HG03066 (cell line): Measurements from ENCODE around the gene RPLP2.

Experiments
- ATAC-seq: cut with Tn5 transposase; IDR thresholded peaks from one replicate; pipeline ENCODE4 v1.9.1; 2021; ENCODE audit warnings: low read depth; ENCODE audit not compliant: unreplicated experiment

The RPLP2 gene

GRCh38 chr11:773425-773824 lies 36.3 kb upstream of the RPLP2 start:
- ATAC-seq: no peak

DNA sequence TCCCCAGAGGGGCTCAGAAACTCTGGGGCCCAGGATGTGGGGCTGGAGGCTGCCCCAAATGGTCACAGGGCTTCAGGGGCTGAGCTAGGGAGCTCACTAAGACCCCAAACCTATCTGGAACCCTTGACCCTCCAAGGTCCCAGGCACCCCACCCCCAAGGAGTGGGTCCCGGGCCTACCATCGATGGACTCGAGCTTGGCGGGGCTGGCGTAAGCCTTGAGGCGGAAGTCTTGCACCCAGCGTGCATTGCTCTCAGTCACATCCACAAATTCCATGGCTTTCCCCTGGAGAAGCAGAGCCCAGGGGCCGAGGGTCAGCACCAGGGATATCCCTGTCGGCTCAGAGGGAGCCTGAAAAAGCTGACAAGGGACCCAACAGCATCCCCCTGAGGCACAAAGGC lies 35.9 kb upstream of the RPLP2 start:
- no peak for ATAC-seq

GRCh38 chr11:774873-775592 lies 34.7 kb upstream of the RPLP2 start:
- ATAC-seq: no peak

GRCh38 chr11:776263-776560 lies 33.6 kb upstream of the RPLP2 start:
- ATAC-seq: no peak

- peak; percentile 35 for ATAC-seq
Measured at GRCh38 chr11:776561-777287, 33.0 kb upstream of the RPLP2 start.

- ATAC-seq: peak; percentile 65
Measured at GRCh38 chr11:777288-778255, 32.2 kb upstream of the RPLP2 start, which contains the start of gene GATD1. Gene GATD1 (minus strand): TSS chr11:777487. CDS start chr11:777462, 25 bp downstream.

GRCh38 chr11:778976-779954 lies 30.5 kb upstream of the RPLP2 start:
- no peak for ATAC-seq

DNA sequence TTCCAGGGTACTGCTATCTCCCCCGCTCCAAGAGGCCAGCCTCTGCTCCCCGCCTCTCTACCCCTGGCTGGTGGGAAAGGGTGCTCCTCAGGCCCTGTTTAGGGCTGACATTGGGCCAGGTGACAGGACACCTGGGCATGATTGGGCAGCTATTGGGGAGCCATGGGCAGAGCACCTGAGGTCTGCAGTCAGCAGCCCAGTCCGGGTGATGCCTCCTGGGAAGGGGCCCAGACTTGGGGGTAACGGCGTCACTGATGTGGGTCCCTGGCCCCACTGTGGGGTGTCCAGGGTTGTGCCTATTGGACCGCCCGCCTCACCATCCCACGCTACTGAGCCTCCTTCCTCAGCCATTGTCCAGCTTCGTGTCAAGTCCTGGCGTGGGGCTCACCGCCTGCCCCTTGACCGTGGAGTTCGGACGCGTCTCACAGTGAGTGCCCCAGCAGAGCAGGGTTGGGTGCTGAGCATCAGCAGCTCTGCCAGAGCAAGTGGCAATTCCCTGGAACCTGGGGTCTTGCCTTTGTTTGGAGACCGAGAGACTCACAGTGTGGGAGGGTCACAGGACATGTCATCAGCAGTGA lies 29.7 kb upstream of the RPLP2 start:
- no peak for ATAC-seq

GRCh38 chr11:782264-783174 lies 27.2 kb upstream of the RPLP2 start:
- ATAC-seq: no peak

- no peak for ATAC-seq
Measured at GRCh38 chr11:783581-784015, 26.2 kb upstream of the RPLP2 start.

- no peak for ATAC-seq
Measured at GRCh38 chr11:786235-787083, 23.3 kb upstream of the RPLP2 start.

- ATAC-seq: no peak
Measured at GRCh38 chr11:787084-787675, 22.6 kb upstream of the RPLP2 start.

GRCh38 chr11:788009-788640 lies 21.6 kb upstream of the RPLP2 start:
- ATAC-seq: no peak

DNA sequence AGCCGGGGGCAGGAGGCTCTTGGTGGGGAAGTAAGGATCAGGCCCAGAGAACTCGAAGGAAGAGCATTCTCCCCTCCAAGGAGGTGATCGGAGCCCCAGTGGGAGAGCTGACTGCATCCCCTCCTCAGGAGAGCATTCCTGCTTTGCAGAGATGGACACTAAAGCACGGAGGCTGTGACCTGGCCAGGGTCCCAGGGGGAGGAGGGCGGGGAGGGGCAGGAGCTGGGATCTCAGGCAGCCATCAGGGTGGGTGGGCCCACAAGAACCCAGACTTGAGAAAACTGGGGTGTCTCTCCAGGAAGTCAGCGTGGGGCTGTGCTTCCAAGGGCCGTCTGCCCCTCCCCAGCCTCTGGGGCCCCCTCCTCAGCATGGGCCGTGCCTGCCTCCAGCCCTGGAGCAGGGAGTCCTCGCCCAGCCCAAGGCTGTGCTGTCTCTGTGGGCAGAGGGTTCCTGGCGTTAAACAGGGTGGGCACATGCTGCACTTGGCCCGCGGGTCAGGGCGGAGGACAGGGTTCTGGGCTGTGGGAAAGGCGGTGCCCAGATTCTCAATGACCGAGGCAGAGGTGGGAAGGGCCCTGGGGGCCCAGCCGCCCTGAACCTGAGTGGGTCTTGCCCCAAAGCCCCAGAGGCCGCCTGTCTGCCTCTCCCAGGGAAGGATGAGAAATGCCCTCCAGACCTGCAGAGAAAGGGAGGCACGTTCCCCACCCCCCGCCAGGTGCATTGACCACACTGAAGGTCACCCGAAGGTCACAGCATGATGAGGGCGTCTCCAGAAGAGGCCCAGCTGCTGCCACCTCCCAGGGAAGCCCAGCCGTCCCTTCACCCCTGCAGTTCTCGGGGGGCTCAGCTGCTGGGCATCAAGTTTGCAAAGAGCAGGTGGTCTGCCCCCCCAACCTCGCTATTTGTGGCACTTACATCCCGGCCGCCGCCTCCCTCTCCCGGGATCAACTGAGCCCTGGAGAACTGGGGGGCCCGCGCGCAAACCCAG lies 20.5 kb upstream of the RPLP2 start:
- no peak for ATAC-seq

- ATAC-seq: no peak
Measured at GRCh38 chr11:789943-790342, 19.8 kb upstream of the RPLP2 start, which contains the start of gene CEND1. Gene CEND1 (minus strand): TSS chr11:790090. CDS start chr11:788576, 1,514 bp downstream.
